PC-3 (cell line): Measurements from ENCODE around the gene CHPF2. TPM values are rescaled to one million over a fixed set of nuclear protein-coding genes. Genes with fewer than 3 reads are reported as not detected.

Experiments used
- ATAC-seq: fragments of 200-7000 bp; cut with Tn5 transposase; 2 replicates; pipeline ENCODE4 v1.9.1; 2020; ENCODE audit warnings: mild to moderate bottlenecking, moderate library complexity
- BruUV-seq: library from RNA; stranded (reverse); fragments of 400-500 nt; replicated peaks from 2 replicates; lab custom pipeline; 2021; lab: Mats Ljungman, UMichigan
- CTCF ChIA-PET: fragments of 300-600 bp; sonication (Branson Sonifier 250); formaldehyde crosslinking; loops from one replicate; lab custom pipeline; 2022; ENCODE audit warnings: antibody characterized with exemption; lab: Charles Lee
- POLR2A ChIA-PET: fragments of 300-600 bp; sonication (Branson Sonifier 250); formaldehyde crosslinking; loops from one replicate; lab custom pipeline; 2022; ENCODE audit warnings: antibody characterized with exemption; ENCODE audit not compliant: unreplicated experiment; lab: Charles Lee
- DNase-seq: peaks from one replicate; pipeline ENCODE4 v3.0.0-alpha.2; 2015
- H2AFZ ChIP-seq: fragments of 300-600 bp; sonication (generic); 2 replicates; pipeline ENCODE4 v1.6.0; 2016; ENCODE audit warnings: antibody characterized with exemption, low read length
- H3F3A ChIP-seq: fragments of 300-600 bp; sonication (generic); one replicate; pipeline ENCODE4 v1.6.0; 2017; ENCODE audit warnings: antibody characterized with exemption, low read length, control low read depth, mild to moderate bottlenecking; ENCODE audit not compliant: unreplicated experiment
- H3K27ac ChIP-seq: fragments of 300-600 bp; sonication (generic); 2 replicates; pipeline ENCODE4 v1.5.1; 2016; ENCODE audit warnings: mild to moderate bottlenecking, low read length
- H3K27me3 ChIP-seq: fragments of 300-600 bp; sonication (generic); 2 replicates; pipeline ENCODE4 v1.6.1; 2016; ENCODE audit warnings: low read length, mixed read lengths
- H3K36me3 ChIP-seq: fragments of 300-600 bp; sonication (generic); 2 replicates; pipeline ENCODE4 v1.6.1; 2016; ENCODE audit warnings: low read depth, mixed run types, low read length, mixed read lengths
- H3K4me1 ChIP-seq: fragments of 300-600 bp; sonication (generic); 2 replicates; pipeline ENCODE4 v1.5.1; 2016; ENCODE audit warnings: low read length; ENCODE audit not compliant: insufficient read depth
- H3K4me2 ChIP-seq: fragments of 300-600 bp; sonication (generic); 2 replicates; pipeline ENCODE4 v1.6.0; 2016; ENCODE audit warnings: low read length
- H3K4me3 ChIP-seq: fragments of 300-600 bp; sonication (generic); 2 replicates; pipeline ENCODE4 v1.5.1; 2016; ENCODE audit warnings: mild to moderate bottlenecking, low read length, mixed read lengths
- H3K79me2 ChIP-seq: fragments of 300-600 bp; sonication (generic); 2 replicates; pipeline ENCODE4 v1.6.1; 2017; ENCODE audit warnings: low read length, mixed read lengths
- H3K9ac ChIP-seq: fragments of 300-600 bp; sonication (generic); 2 replicates; pipeline ENCODE4 v1.6.0; 2016; ENCODE audit warnings: mild to moderate bottlenecking, low read length
- H3K9me2 ChIP-seq: fragments of 300-600 bp; sonication (generic); replicated peaks from 2 replicates; pipeline ENCODE4 v1.6.1; 2016; ENCODE audit warnings: mixed run types, low read length, mixed read lengths
- H3K9me3 ChIP-seq: fragments of 300-600 bp; sonication (generic); 2 replicates; pipeline ENCODE4 v1.6.1; 2016; ENCODE audit warnings: low read length, mixed read lengths
- H4K20me1 ChIP-seq: fragments of 300-600 bp; sonication (generic); 2 replicates; pipeline ENCODE4 v1.6.1; 2016; ENCODE audit warnings: low read length, mixed read lengths
- CTCF ChIP-seq: fragments of 300-600 bp; sonication (generic); conservative IDR thresholded peaks from 2 replicates; pipeline ENCODE4 v1.5.1; 2017; ENCODE audit warnings: antibody characterized with exemption, low read depth, mild to moderate bottlenecking, low read length
- EZH2 ChIP-seq: fragments of 300-600 bp; sonication (generic); IDR thresholded peaks from one replicate; pipeline ENCODE4 v1.6.1; 2017; ENCODE audit warnings: antibody characterized with exemption, mild to moderate bottlenecking, low read length; ENCODE audit not compliant: unreplicated experiment
- EZH2phosphoT487 ChIP-seq: fragments of 300-600 bp; sonication (generic); IDR thresholded peaks from 2 replicates; pipeline ENCODE4 v1.6.1; 2018; ENCODE audit warnings: mild to moderate bottlenecking, antibody characterized with exemption, low read length, borderline replicate concordance
- intact Hi-C: fragments of 100-400 bp; cut with micrococcal nuclease; formaldehyde crosslinking; loops from 2 replicates; pipeline ENCODE4 v1.9.0; 2023
- total RNA-seq: library from RNA; depleted of rRNA; stranded (reverse); fragments of >200 nt; gene quantifications from 2 replicates; pipeline ENCODE4 v1.2.3, GENCODE V29; 2014

The CHPF2 gene
- total RNA-seq, 1 experiment from 2014 or later, result 30.1 TPM

- intact Hi-C loops, result no loop called here
- no peaks in the 10 kb centered on the region for H3F3A ChIP-seq
- ATAC-seq, result no peak
- H3K9me2 ChIP-seq, result no peaks in the 10 kb centered on the region
- H3K27ac ChIP-seq, result no peak overlapping the region
- H3K4me2 ChIP-seq, result peak overlapping the region; percentile 31; the same call in 1 of the 2 replicates
- H3K36me3 ChIP-seq, result no peaks in the 10 kb centered on the region
- no peak overlapping the region for H3K4me3 ChIP-seq
- TF ChIP-seq EZH2phosphoT487 (no peak), CTCF (no peak), EZH2 (no peak)
- H3K4me1 ChIP-seq, result peaks cover 4% of the 10 kb centered on the region; the same call in 1 of the 2 replicates
- H3K9ac ChIP-seq, result no peak overlapping the region
- no peaks in the 10 kb centered on the region for H3K27me3 ChIP-seq
- no TSS peak for BruUV-seq
- no peaks in the 10 kb centered on the region for H3K79me2 ChIP-seq
- no peak overlapping the region for H2AFZ ChIP-seq
- CTCF ChIA-PET, result interaction anchor here (0.6 to 0.8 kb wide), 3 partner anchors 15 to 67 kb away, joined by 4 to 10 read pairs (median 4); partner anchors contain the start of gene ABCF2
- DNase-seq, result no peak
- POLR2A ChIA-PET, result no interaction called here
- no peaks in the 10 kb centered on the region for H3K9me3 ChIP-seq
- H4K20me1 ChIP-seq, result no peaks in the 10 kb centered on the region
Observed at GRCh38 chr7:151243408-151244195, 11.3 kb downstream of the CHPF2 start.

DNA sequence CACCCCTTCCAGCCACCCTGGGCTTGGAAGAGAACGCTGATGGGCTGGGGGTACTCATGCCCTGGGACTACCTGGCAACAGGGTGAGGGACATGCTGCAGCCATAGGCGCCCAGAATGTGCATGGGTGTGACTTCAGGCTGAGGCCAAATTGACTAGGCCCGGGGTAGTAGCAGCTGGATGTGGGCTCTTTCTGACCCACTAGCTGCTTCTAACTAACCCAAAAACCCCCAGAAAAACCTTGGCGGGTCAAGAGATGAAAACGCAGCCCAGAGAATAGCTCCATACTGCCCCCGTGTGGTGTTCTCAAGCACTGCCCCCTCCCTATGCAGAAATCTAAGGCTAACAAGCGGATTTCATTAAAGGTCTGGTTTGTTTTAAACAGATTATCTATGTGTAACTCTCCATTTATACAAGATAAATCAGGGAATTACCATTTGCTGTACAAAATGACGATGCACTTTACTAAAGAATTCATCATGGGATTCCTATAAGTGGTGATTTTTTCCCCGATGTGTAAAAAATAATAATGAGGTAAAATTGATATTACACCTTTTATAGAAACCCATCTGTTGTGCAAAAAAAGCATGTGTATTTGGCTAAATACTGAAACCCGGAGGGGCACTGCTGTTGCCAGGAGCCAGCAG, 12.0 kb downstream of the CHPF2 start:
- BruUV-seq, result no TSS peak
- intact Hi-C loops, result no loop called here
- Histone ChIP-seq H3K27me3 (no peaks in the 10 kb centered on the region), H3K9me2 (no peaks in the 10 kb centered on the region), H3F3A (no peaks in the 10 kb centered on the region), H3K36me3 (no peaks in the 10 kb centered on the region), H3K79me2 (no peaks in the 10 kb centered on the region), H3K9ac (no peak overlapping the region), H4K20me1 (no peaks in the 10 kb centered on the region), H3K4me1 (peaks cover 4% of the 10 kb centered on the region), H3K4me2 (no peak overlapping the region), H3K4me3 (no peak overlapping the region), H3K9me3 (no peaks in the 10 kb centered on the region), H3K27ac (no peak overlapping the region), H2AFZ (no peak overlapping the region)
- CTCF ChIA-PET, result interaction anchor here (0.6 to 0.8 kb wide), 2 partner anchors 17 to 66 kb away, joined by 4 to 10 read pairs; partner anchors contain the start of gene ABCF2
- DNase-seq (peak; percentile 41), ATAC-seq (no peak)
- POLR2A ChIA-PET, result no interaction called here
- TF ChIP-seq EZH2 (no peak), CTCF (peak; percentile 86)
